SK-N-SH treated with all-trans-retinoic acid at 6 μM for 48 hours (cell line): ENCODE data around the gene ATP5F1D.

Source experiments
- ATAC-seq: fragments of 200-7000 bp; cut with Tn5 transposase; 3 replicates; pipeline ENCODE4 v1.9.1; 2020; ENCODE audit warnings: mild to moderate bottlenecking, moderate library complexity
- ARNTL ChIP-seq: fragments of 450-650 bp; formaldehyde crosslinking; IDR thresholded peaks from 2 replicates; pipeline ENCODE4 v1.5.0; 2020; ENCODE audit warnings: low read depth, mild to moderate bottlenecking, moderate library complexity, borderline replicate concordance
- BACH2 ChIP-seq: fragments of 250-450 bp; sonication (Bioruptor Pico); IDR thresholded peaks from 2 replicates; pipeline ENCODE4 v1.9.0; 2021; ENCODE audit warnings: mild to moderate bottlenecking, borderline replicate concordance
- ESRRG ChIP-seq: fragments of 250-450 bp; sonication (Bioruptor Pico); IDR thresholded peaks from 2 replicates; pipeline ENCODE4 v1.6.1; 2021; ENCODE audit warnings: mild to moderate bottlenecking
- GLIS3 ChIP-seq: fragments of 250-450 bp; sonication (Bioruptor Pico); IDR thresholded peaks from 2 replicates; pipeline ENCODE4 v1.5.0; 2020; ENCODE audit warnings: mild to moderate bottlenecking, moderate library complexity
- ISL1 ChIP-seq: fragments of 250-450 bp; sonication (Bioruptor Pico); IDR thresholded peaks from 2 replicates; pipeline ENCODE4 v2.1.2; 2022; ENCODE audit warnings: mild to moderate bottlenecking, moderate library complexity
- PATZ1 ChIP-seq: fragments of 250-450 bp; sonication (Bioruptor Pico); IDR thresholded peaks from 2 replicates; pipeline ENCODE4 v1.8.0; 2020; ENCODE audit warnings: mild to moderate bottlenecking, moderate library complexity, borderline replicate concordance
- POU6F1 ChIP-seq: fragments of 250-450 bp; sonication (Bioruptor Pico); IDR thresholded peaks from 2 replicates; pipeline ENCODE4 v1.8.0; 2021; ENCODE audit warnings: low read depth, mild to moderate bottlenecking, moderate library complexity, borderline replicate concordance
- PPARA ChIP-seq: fragments of 250-450 bp; sonication (Bioruptor Pico); IDR thresholded peaks from 2 replicates; pipeline ENCODE4 v1.5.0; 2020; ENCODE audit warnings: mild to moderate bottlenecking, borderline replicate concordance
- SNAI2 ChIP-seq: fragments of 250-450 bp; sonication (Bioruptor Pico); IDR thresholded peaks from 2 replicates; pipeline ENCODE4 v1.5.0; 2020; ENCODE audit warnings: mild to moderate bottlenecking, moderate library complexity
- TCF4 ChIP-seq: fragments of 250-450 bp; sonication (Bioruptor Pico); IDR thresholded peaks from 2 replicates; pipeline ENCODE4 v1.8.0; 2021; ENCODE audit warnings: mild to moderate bottlenecking, moderate library complexity, borderline replicate concordance
- TOX ChIP-seq: fragments of 250-450 bp; sonication (Bioruptor Pico); IDR thresholded peaks from 2 replicates; pipeline ENCODE4 v1.8.0; 2021; ENCODE audit warnings: mild to moderate bottlenecking, moderate library complexity, borderline replicate concordance
- ZC3H10 ChIP-seq: fragments of 250-450 bp; sonication (Bioruptor Pico); IDR thresholded peaks from 2 replicates; pipeline ENCODE4 v1.5.1; 2021; ENCODE audit warnings: mild to moderate bottlenecking, moderate library complexity
- ZFP3 ChIP-seq: fragments of 250-450 bp; sonication (Bioruptor Pico); IDR thresholded peaks from 2 replicates; pipeline ENCODE4 v1.5.0; 2020; ENCODE audit warnings: mild to moderate bottlenecking, moderate library complexity
- ZFP30 ChIP-seq: fragments of 450-650 bp; formaldehyde crosslinking; IDR thresholded peaks from 2 replicates; pipeline ENCODE4 v1.5.0; 2022; ENCODE audit warnings: mild to moderate bottlenecking, moderate library complexity
- ZNF8 ChIP-seq: fragments of 450-650 bp; formaldehyde crosslinking; IDR thresholded peaks from 2 replicates; pipeline ENCODE4 v1.5.0; 2020; ENCODE audit warnings: mild to moderate bottlenecking, moderate library complexity
- TF ChIP-seq, protein P1 (sequence below): fragments of 250-450 bp; sonication (Bioruptor Pico); IDR thresholded peaks from 2 replicates; pipeline ENCODE4 v1.5.1; 2021; ENCODE audit warnings: mild to moderate bottlenecking, moderate library complexity
- TF ChIP-seq, protein P2 (sequence below): fragments of 250-450 bp; sonication (Bioruptor Pico); IDR thresholded peaks from 2 replicates; pipeline ENCODE4 v1.5.1; 2020; ENCODE audit warnings: low read depth, mild to moderate bottlenecking, moderate library complexity
- TF ChIP-seq, protein P3 (sequence below): fragments of 250-450 bp; sonication (Bioruptor Pico); IDR thresholded peaks from 2 replicates; pipeline ENCODE4 v1.5.0; 2020; ENCODE audit warnings: mild to moderate bottlenecking, moderate library complexity

The ATP5F1D gene

GRCh38 chr19:1285737-1286360 is 44.3 kb downstream of the ATP5F1D start, which contains the start of gene EFNA2:
Gene EFNA2 (plus strand): TSS chr19:1285873. CDS start chr19:1286169, 296 bp downstream.
- TF ChIP-seq ISL1 (no peak), ZC3H10 (CRISPR knock-in tag) (no peak)

DNA sequence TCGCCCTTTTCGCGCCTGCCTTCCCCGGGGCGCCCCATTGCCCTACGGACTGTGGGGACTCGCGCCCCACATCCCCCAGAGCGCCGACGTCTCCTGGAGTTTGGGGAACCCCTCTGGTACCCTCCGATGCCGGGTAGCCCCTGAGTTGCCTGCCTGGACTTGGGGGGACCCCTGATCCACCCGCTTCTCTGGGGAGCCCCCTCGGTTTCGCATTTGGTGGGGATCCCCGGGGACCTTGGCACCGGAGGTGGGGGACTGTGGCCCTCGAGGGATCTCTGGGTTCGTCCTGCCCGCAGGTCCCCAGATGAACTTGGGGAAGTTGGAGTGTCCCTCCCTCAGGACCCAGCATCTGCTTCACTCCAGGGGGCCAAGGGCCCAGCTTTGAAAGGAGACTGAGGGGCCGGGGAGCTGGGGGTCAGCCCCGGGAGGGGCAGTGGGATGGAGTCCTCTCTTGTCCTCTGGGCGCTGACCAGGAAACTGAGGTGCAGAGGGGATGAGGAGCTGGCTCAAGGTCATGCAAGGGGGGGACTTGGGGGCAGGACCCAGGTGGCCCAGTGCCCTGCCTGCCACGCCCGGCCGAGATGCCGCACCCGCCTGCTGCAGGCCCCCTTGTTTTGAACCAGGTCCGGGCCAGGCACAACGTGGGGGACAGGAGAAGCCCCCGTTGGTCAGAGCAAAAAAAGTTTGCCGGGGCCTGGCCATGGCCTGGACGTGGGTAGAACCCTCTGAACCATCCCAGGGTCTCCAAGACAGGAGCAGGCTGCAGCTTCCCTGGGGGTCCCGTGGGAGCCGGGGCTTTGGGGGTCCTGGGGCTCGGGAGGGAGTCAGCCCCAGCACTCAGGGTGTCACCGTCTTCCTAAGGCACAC is 45.2 kb downstream of the ATP5F1D start:
- ATAC-seq, result peak; percentile 9; the same call in 2 of the 3 replicates
- no peak for TF ChIP-seq TOX (CRISPR knock-in tag)
- TF ChIP-seq ZFP30, result no peak
- no peak for TF ChIP-seq BACH2 (CRISPR knock-in tag)
- TF ChIP-seq PATZ1 (CRISPR knock-in tag), result no peak
- TF ChIP-seq ZNF8 (CRISPR knock-in tag), result no peak
- TF ChIP-seq, protein P1, sequence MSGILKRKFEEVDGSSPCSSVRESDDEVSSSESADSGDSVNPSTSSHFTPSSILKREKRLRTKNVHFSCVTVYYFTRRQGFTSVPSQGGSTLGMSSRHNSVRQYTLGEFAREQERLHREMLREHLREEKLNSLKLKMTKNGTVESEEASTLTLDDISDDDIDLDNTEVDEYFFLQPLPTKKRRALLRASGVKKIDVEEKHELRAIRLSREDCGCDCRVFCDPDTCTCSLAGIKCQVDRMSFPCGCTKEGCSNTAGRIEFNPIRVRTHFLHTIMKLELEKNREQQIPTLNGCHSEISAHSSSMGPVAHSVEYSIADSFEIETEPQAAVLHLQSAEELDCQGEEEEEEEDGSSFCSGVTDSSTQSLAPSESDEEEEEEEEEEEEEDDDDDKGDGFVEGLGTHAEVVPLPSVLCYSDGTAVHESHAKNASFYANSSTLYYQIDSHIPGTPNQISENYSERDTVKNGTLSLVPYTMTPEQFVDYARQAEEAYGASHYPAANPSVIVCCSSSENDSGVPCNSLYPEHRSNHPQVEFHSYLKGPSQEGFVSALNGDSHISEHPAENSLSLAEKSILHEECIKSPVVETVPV (CRISPR knock-in tag), result no peak
- TF ChIP-seq SNAI2 (CRISPR knock-in tag), result no peak
- TF ChIP-seq ZC3H10 (CRISPR knock-in tag), result no peak
- TF ChIP-seq ARNTL, result no peak
- TF ChIP-seq PPARA, result no peak

More at GRCh38 chr19:1285737-1286360, 44.3 kb downstream of the ATP5F1D start, which contains the start of gene EFNA2:
- ATAC-seq, result no peak

DNA sequence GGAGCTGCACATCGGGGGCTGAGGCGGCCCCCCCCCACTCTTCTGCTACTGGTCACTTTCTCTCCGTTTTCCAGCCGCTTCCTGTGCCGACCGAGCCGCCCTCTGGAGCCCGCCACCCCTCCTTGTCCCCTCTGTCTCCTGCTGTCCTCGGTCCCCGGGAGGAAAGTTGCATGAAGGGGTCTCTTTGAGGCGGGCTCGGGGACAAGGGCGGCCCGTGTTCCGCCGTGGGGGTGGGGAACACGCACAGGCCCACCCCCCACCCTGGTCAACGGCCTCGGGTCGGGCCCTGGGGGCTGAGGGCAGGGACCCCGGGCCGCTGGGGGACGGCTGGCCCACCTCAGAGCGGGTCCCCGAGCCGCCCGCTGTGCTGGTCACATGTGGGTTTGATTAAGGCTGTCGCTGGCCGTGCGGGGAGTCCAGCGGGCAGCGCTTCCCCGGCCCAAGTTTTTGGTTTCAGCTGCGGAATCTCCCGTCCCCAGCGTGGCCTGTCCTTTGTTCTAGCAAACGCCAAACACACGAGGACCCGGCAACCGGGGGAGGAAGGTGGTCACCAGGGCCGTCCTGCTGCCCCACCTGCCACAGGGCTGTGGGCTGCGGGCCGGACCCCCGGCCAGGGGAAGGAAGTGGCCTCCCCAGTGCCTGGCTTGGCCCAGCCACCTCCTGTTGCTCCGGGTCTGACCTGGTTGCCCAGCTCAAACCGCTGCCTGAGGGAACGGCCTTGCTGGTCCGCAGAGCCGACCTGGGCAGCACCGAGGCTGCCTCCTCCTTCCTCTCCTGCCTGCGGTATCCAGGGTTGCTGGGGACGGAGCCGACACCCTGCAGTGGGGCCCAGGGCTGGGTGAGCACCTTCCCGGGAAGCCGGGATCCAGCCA is 46.0 kb downstream of the ATP5F1D start:
- peak; percentile 42 for ATAC-seq
- TF ChIP-seq TCF4, result peak; percentile 64
- no peak for TF ChIP-seq ZFP3 (CRISPR knock-in tag)

DNA sequence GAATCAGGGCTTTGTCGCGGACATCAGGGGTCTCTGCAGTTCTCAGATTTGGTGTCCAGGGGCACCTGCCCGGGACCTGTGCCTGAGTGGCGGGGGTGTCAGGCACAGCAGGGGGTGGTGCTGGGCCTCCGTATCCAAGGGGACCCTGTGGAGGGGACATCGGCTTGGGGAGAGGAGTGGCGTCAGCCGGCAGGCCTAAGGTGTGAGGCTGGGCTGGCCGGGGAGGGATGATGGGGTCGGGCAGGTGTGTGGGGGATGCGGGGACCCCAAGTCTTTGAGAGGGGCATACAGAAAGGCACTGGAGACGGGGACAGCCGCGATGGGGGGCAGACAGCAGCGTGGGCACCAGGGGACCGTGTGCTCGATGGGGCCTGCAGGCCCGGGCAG is 46.7 kb downstream of the ATP5F1D start:
- ATAC-seq, result no peak; the same call in 2 of the 3 replicates
- no peak for TF ChIP-seq ESRRG (CRISPR knock-in tag)
- TF ChIP-seq ARNTL, result no peak
- no peak for TF ChIP-seq TCF4
- TF ChIP-seq ISL1, result no peak

- ATAC-seq, result no peak
- no peak for TF ChIP-seq ARNTL
- TF ChIP-seq GLIS3 (CRISPR knock-in tag), result no peak
- TF ChIP-seq, protein P2, sequence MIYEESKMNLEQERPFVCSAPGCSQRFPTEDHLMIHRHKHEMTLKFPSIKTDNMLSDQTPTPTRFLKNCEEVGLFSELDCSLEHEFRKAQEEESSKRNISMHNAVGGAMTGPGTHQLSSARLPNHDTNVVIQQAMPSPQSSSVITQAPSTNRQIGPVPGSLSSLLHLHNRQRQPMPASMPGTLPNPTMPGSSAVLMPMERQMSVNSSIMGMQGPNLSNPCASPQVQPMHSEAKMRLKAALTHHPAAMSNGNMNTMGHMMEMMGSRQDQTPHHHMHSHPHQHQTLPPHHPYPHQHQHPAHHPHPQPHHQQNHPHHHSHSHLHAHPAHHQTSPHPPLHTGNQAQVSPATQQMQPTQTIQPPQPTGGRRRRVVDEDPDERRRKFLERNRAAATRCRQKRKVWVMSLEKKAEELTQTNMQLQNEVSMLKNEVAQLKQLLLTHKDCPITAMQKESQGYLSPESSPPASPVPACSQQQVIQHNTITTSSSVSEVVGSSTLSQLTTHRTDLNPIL, result no peak
- no peak for TF ChIP-seq PPARA
- TF ChIP-seq ISL1, result no peak
- no peak for TF ChIP-seq TCF4
- no peak for TF ChIP-seq ZC3H10 (CRISPR knock-in tag)
- TF ChIP-seq POU6F1 (CRISPR knock-in tag), result no peak
- TF ChIP-seq, protein P3, sequence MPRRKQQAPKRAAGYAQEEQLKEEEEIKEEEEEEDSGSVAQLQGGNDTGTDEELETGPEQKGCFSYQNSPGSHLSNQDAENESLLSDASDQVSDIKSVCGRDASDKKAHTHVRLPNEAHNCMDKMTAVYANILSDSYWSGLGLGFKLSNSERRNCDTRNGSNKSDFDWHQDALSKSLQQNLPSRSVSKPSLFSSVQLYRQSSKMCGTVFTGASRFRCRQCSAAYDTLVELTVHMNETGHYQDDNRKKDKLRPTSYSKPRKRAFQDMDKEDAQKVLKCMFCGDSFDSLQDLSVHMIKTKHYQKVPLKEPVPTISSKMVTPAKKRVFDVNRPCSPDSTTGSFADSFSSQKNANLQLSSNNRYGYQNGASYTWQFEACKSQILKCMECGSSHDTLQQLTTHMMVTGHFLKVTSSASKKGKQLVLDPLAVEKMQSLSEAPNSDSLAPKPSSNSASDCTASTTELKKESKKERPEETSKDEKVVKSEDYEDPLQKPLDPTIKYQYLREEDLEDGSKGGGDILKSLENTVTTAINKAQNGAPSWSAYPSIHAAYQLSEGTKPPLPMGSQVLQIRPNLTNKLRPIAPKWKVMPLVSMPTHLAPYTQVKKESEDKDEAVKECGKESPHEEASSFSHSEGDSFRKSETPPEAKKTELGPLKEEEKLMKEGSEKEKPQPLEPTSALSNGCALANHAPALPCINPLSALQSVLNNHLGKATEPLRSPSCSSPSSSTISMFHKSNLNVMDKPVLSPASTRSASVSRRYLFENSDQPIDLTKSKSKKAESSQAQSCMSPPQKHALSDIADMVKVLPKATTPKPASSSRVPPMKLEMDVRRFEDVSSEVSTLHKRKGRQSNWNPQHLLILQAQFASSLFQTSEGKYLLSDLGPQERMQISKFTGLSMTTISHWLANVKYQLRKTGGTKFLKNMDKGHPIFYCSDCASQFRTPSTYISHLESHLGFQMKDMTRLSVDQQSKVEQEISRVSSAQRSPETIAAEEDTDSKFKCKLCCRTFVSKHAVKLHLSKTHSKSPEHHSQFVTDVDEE (CRISPR knock-in tag), result no peak
- no peak for TF ChIP-seq ZFP3 (CRISPR knock-in tag)
Measured at GRCh38 chr19:1288833-1289685, 47.5 kb downstream of the ATP5F1D start.
